ENCODE measurements around the gene WDR72. TPM values are rescaled to one million over a fixed set of nuclear protein-coding genes. Genes with fewer than 3 reads are reported as not detected.

Gene WDR72
- total RNA-seq = not detected in 2 replicates
- not detected for total RNA-seq (2013)
- polyA plus RNA-seq = not detected in 2 replicates
- 0.07 TPM in 1 of 2 replicates, not detected in the other for polyA minus RNA-seq

DNA sequence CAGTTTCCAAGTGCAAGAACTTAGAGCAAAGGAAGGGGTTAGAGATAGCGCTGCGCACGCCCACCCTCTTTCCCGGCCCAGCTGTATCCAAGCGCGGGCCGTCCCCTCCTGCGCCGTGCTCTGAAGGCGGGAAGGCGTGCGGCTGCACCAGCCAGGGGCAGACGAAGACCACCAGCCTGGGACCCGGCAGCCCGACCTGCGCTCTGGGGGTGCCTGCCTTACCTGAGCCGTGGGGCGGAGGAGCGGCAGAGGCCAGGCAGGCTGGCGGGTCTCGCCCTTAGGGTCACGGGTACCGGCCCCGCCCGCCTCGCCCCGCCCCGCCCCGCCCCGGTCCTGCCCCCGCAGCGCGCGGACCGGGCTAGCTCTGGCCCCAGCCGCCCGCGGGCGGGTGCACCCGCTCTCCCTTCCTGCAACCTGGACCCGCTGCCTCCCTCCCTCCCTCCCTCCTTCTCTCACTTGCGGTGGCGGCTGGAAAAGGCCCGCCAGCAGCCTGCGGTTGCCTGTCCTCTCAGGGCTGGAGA is at the start of gene WDR72:
Gene WDR72, minus strand, starts transcription at position 253 of the 521 bp plus-strand sequence. CDS start 26,514 bp downstream, outside the sequence.
- DNase-seq (peak; percentile 1), ATAC-seq (ENCODE audit: low read depth) (no peak)
- Histone ChIP-seq H2AFZ (ENCODE audit: insufficient read depth, low read depth, low read length, poor library complexity, severe bottlenecking) (no peak within 1 kb of the TSS), H3K79me2 (ENCODE audit: control insufficient read depth, insufficient read depth, low read length) (no peaks in the 10 kb centered on the region), H3K9me3 (ENCODE audit: control extremely low read depth in 1 of 3, control insufficient read depth in 2 of 3, insufficient read depth in 1 of 3, low read length in 2 of 3) (peaks cover 0 to 2% (median 0%) of the 10 kb centered on the region in 3 donors), H3K4me1 (ENCODE audit: control insufficient read depth in 2 of 2, insufficient read depth in 2 of 2, low read length in 2 of 2) (no peaks in the 10 kb centered on the region), H3K36me3 (replicated peaks in 1 of 2; ENCODE audit: control extremely low read depth in 1 of 2, control insufficient read depth in 1 of 2, extremely low read depth in 1 of 2, insufficient read depth in 2 of 2, low read length in 1 of 2) (no peaks in the 10 kb centered on the region), H3K4me3 (ENCODE audit: control extremely low read depth in 1 of 5, extremely low read depth in 1 of 5, insufficient read depth in 1 of 5, low read depth in 2 of 5, low read length in 4 of 5) (no peak within 1 kb of the TSS), H3K4me2 (replicated peaks; ENCODE audit: low read depth, low read length, poor library complexity, severe bottlenecking) (no peak within 1 kb of the TSS), H3K27ac (ENCODE audit: low read length in 2 of 2) (no peak within 1 kb of the TSS), H3K9ac (ENCODE audit: low read length) (no peak within 1 kb of the TSS), H4K20me1 (ENCODE audit: control insufficient read depth, insufficient read depth, low read length, poor library complexity, severe bottlenecking) (no peaks in the 10 kb centered on the region), H3K27me3 (replicated peaks in 1 of 4; ENCODE audit: control extremely low read depth in 1 of 4, control insufficient read depth in 3 of 4, insufficient read depth in 4 of 4, low read length in 3 of 4) (peaks cover 0 to 14% (median 4%) of the 10 kb centered on the region in 4 experiments)
- Mint-ChIP-seq H3K9me3 (ENCODE audit: insufficient read depth) (peaks cover 5% of the 10 kb centered on the region), H3K4me1 (peaks cover 5% of the 10 kb centered on the region), H3K27me3 (peaks cover 55% of the 10 kb centered on the region), H3K4me3 (no peak within 1 kb of the TSS), H3K27ac (no peak within 1 kb of the TSS)
- POLR2A ChIA-PET = no interaction called here
- CTCF ChIA-PET = no interaction called here
- TF ChIP-seq EZH2 (IDR thresholded peaks at IDR 0.05; ENCODE audit: borderline replicate concordance, insufficient read depth, low read depth, low read length, poor library complexity, severe bottlenecking) = no peak
- TF ChIP-seq, protein P1, sequence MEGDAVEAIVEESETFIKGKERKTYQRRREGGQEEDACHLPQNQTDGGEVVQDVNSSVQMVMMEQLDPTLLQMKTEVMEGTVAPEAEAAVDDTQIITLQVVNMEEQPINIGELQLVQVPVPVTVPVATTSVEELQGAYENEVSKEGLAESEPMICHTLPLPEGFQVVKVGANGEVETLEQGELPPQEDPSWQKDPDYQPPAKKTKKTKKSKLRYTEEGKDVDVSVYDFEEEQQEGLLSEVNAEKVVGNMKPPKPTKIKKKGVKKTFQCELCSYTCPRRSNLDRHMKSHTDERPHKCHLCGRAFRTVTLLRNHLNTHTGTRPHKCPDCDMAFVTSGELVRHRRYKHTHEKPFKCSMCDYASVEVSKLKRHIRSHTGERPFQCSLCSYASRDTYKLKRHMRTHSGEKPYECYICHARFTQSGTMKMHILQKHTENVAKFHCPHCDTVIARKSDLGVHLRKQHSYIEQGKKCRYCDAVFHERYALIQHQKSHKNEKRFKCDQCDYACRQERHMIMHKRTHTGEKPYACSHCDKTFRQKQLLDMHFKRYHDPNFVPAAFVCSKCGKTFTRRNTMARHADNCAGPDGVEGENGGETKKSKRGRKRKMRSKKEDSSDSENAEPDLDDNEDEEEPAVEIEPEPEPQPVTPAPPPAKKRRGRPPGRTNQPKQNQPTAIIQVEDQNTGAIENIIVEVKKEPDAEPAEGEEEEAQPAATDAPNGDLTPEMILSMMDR (IDR thresholded peaks at IDR 0.05) = no peak
- intact Hi-C loops (cut with micrococcal nuclease) = no loop called here
- 2% methylated on average over 25 of the region's 45 CpGs for WGBS (ENCODE audit: insufficient coverage)

DNA sequence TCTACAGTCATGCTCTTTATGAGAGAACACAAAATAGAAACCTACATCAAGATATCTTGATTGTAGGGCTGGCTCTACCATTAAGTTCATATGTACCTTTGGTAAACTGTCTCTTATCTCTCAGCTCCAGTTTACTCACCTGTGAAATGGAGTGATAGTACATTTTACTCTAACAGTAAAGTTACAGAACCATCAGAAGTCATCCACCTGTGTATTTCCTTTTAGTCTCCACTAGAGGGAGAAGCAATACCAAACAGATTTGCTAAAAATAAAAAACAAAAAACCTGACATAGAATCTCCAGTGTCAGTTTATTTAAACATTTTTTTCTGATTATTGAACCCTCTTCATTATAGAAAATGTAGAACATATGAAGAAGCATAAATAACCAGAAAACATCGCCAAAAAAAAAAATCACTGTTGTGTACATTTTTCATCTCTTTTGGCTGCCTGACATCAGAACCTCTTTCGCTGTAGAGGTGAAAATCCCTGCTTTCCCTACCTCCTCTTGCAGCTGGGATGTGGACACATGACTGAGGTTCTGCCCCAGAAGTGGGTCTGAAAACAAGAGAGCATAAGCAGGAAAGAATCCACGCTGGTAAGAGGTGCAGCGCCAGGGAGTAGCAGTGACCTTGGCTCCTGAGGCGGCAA is 48.7 kb upstream of the WDR72 start:
- 75% methylated on average over 4 of the region's 5 CpGs for WGBS (ENCODE audit: insufficient coverage)
- H3K4me1 Mint-ChIP-seq = no peaks in the 10 kb centered on the region

More for the DNA sequence above, 48.7 kb upstream of the WDR72 start:
- no peak overlapping the region for H3K27ac ChIP-seq (ENCODE audit: low read length in 2 of 2)
- DNase-seq = peak; percentile 3
- POLR2A ChIA-PET = no interaction called here
- CTCF ChIA-PET = interaction anchor here (1.4 kb wide), 1 partner anchor 22 kb away, joined by 3 read pairs; no protein-coding TSS in a partner anchor
- no peaks in the 10 kb centered on the region for H4K20me1 ChIP-seq (ENCODE audit: control insufficient read depth, insufficient read depth, low read length, poor library complexity, severe bottlenecking)
- no peak overlapping the region for H3K4me2 ChIP-seq (replicated peaks; ENCODE audit: low read depth, low read length, poor library complexity, severe bottlenecking)
- no peak overlapping the region for H3K4me3 ChIP-seq (ENCODE audit: control extremely low read depth in 1 of 5, extremely low read depth in 1 of 5, insufficient read depth in 1 of 5, low read depth in 2 of 5, low read length in 4 of 5)
- Mint-ChIP-seq H3K4me3 (no peak overlapping the region), H3K9me3 (ENCODE audit: insufficient read depth) (no peaks in the 10 kb centered on the region), H3K27me3 (no peaks in the 10 kb centered on the region), H3K27ac (no peak overlapping the region)
- peaks cover 0 to 3% (median 0%) of the 10 kb centered on the region in 3 donors for H3K9me3 ChIP-seq (ENCODE audit: control extremely low read depth in 1 of 3, control insufficient read depth in 2 of 3, insufficient read depth in 1 of 3, low read length in 2 of 3)
- intact Hi-C loops (cut with micrococcal nuclease) = no loop called here
- H2AFZ ChIP-seq (ENCODE audit: insufficient read depth, low read depth, low read length, poor library complexity, severe bottlenecking) = no peak overlapping the region
- no peak for ATAC-seq (ENCODE audit: low read depth)
- no peak overlapping the region for H3K9ac ChIP-seq (ENCODE audit: low read length)
- no peak for TF ChIP-seq EZH2 (IDR thresholded peaks at IDR 0.05; ENCODE audit: borderline replicate concordance, insufficient read depth, low read depth, low read length, poor library complexity, severe bottlenecking)
- TF ChIP-seq, protein P1 (IDR thresholded peaks at IDR 0.05) = peak; percentile 61
- no peaks in the 10 kb centered on the region for H3K36me3 ChIP-seq (replicated peaks in 1 of 2; ENCODE audit: control extremely low read depth in 1 of 2, control insufficient read depth in 1 of 2, extremely low read depth in 1 of 2, insufficient read depth in 2 of 2, low read length in 1 of 2)
- no peaks in the 10 kb centered on the region for H3K27me3 ChIP-seq (replicated peaks in 1 of 4; ENCODE audit: control extremely low read depth in 1 of 4, control insufficient read depth in 3 of 4, insufficient read depth in 4 of 4, low read length in 3 of 4)
- no peaks in the 10 kb centered on the region for H3K4me1 ChIP-seq (ENCODE audit: control insufficient read depth in 2 of 2, insufficient read depth in 2 of 2, low read length in 2 of 2)
- no peaks in the 10 kb centered on the region for H3K79me2 ChIP-seq (ENCODE audit: control insufficient read depth, insufficient read depth, low read length)

All from B cell (primary cell).